WTC11 (cell line): ENCODE measurements around the gene CTCFL. TPM values are rescaled to one million over a fixed set of nuclear protein-coding genes. Genes with fewer than 3 reads are reported as not detected.

Experiments
- ATAC-seq: fragments of 200-7000 bp; cut with Tn5 transposase; 2 replicates; pipeline ENCODE4 v1.10.0; 2021; ENCODE audit warnings: mild to moderate bottlenecking, moderate library complexity
- CTCF ChIA-PET: fragments of 300-600 bp; sonication (Branson Sonifier 250); formaldehyde crosslinking; loops from one replicate; lab custom pipeline; 2021; ENCODE audit warnings: antibody characterized with exemption; lab: Charles Lee
- POLR2A ChIA-PET: fragments of 350-600 bp; sonication (Branson Sonifier 250); formaldehyde crosslinking; loops from one replicate; lab custom pipeline; 2021; ENCODE audit warnings: antibody characterized with exemption; lab: Charles Lee
- DNase-seq: peaks from one replicate; pipeline ENCODE4 v3.0.0; 2021; ENCODE audit warnings: low spot score
- H3K27ac Mint-ChIP-seq: 2 replicates; pipeline ENCODE4 v1.8.0; 2021; ENCODE audit warnings: mixed read lengths
- H3K27me3 Mint-ChIP-seq: 2 replicates; pipeline ENCODE4 v1.8.0; 2021; ENCODE audit warnings: low read depth, mild to moderate bottlenecking, moderate library complexity, mixed read lengths
- H3K36me3 Mint-ChIP-seq: 2 replicates; pipeline ENCODE4 v1.8.0; 2021; ENCODE audit warnings: mixed read lengths
- H3K4me1 Mint-ChIP-seq: 2 replicates; pipeline ENCODE4 v1.8.0; 2022; ENCODE audit warnings: mixed read lengths
- H3K4me3 Mint-ChIP-seq: 2 replicates; pipeline ENCODE4 v1.8.0; 2021; ENCODE audit warnings: mild to moderate bottlenecking, moderate library complexity, mixed read lengths
- H3K9me3 Mint-ChIP-seq: 2 replicates; pipeline ENCODE4 v1.8.0; 2021; ENCODE audit warnings: mixed read lengths
- ATF1 ChIP-seq: sonication (generic); formaldehyde crosslinking; IDR thresholded peaks from 2 replicates; pipeline ENCODE4 v1.8.1; 2023; ENCODE audit warnings: mild to moderate bottlenecking, moderate library complexity, missing genetic modification reagents
- ESRRA ChIP-seq: sonication (generic); formaldehyde crosslinking; IDR thresholded peaks from 2 replicates; pipeline ENCODE4 v1.8.1; 2022; ENCODE audit warnings: mild to moderate bottlenecking, missing genetic modification reagents, borderline replicate concordance
- IRF2 ChIP-seq: sonication (generic); formaldehyde crosslinking; IDR thresholded peaks from 2 replicates; pipeline ENCODE4 v1.8.0; 2022; ENCODE audit warnings: low read depth, missing genetic modification reagents, borderline replicate concordance
- SMAD4 ChIP-seq: sonication (generic); formaldehyde crosslinking; IDR thresholded peaks from 2 replicates; pipeline ENCODE4 v1.8.0; 2022; ENCODE audit warnings: mild to moderate bottlenecking, missing genetic modification reagents
- total RNA-seq: library from RNA; stranded (reverse); gene quantifications from 3 replicates; pipeline ENCODE4 v1.2.3, GENCODE V29; 2021
- TF ChIP-seq, protein P1 (sequence below): sonication (generic); formaldehyde crosslinking; IDR thresholded peaks from 2 replicates; pipeline ENCODE4 v1.8.0; 2022; ENCODE audit warnings: mild to moderate bottlenecking, missing genetic modification reagents
- TF ChIP-seq, protein P2 (sequence below): sonication (generic); formaldehyde crosslinking; IDR thresholded peaks from 2 replicates; pipeline ENCODE4 v1.8.1; 2022; ENCODE audit warnings: low read depth, mild to moderate bottlenecking, moderate library complexity, missing genetic modification reagents, borderline replicate concordance
- TF ChIP-seq, protein P3 (sequence below): fragments of 250-450 bp; sonication (Bioruptor Pico); conservative IDR thresholded peaks from 2 replicates; pipeline ENCODE4 v1.9.0; 2021; ENCODE audit warnings: mild to moderate bottlenecking
- TF ChIP-seq, protein P4 (sequence below): sonication (generic); formaldehyde crosslinking; IDR thresholded peaks from 2 replicates; pipeline ENCODE4 v1.8.0; 2023; ENCODE audit warnings: missing genetic modification reagents, mild to moderate bottlenecking, borderline replicate concordance
- TF ChIP-seq, protein P5 (sequence below): sonication (generic); formaldehyde crosslinking; IDR thresholded peaks from 2 replicates; pipeline ENCODE4 v1.8.0; 2022; ENCODE audit warnings: mild to moderate bottlenecking, missing genetic modification reagents

Gene CTCFL
- total RNA-seq, 1 experiment from 2014 or later: 0.70 TPM

DNA sequence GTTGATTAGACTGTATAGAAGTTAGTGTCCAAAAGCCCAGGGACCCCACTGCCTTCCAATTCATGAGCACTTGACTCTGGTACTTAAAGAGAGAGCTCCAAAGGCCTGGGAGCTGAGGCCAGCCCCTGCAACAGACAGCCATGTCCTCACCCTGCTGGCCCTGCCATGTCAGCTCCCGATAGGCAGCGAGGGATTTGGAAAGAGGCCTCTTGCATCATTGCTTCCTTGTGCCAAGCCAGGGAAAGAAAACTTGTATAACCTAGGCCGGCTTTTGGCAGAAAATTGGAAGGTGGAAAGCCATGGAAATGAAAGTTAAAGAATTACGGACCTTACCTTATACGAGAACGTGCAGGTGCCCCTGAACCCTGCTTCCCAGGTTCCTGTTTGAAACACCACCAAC is 27.5 kb upstream of the CTCFL start:
- no peak for TF ChIP-seq SMAD4
- Mint-ChIP-seq H3K9me3 (no peaks in the 10 kb centered on the region), H3K4me3 (no peak overlapping the region), H3K36me3 (no peaks in the 10 kb centered on the region), H3K27ac (no peak overlapping the region), H3K4me1 (peaks cover 9% of the 10 kb centered on the region), H3K27me3 (no peaks in the 10 kb centered on the region; the same call in 1 of the 2 replicates)
- ATAC-seq (no peak), DNase-seq (no peak)
- CTCF ChIA-PET: interaction anchor here (0.9 kb wide), 1 partner anchor 21 kb away, joined by 3 read pairs; no protein-coding TSS in a partner anchor
- POLR2A ChIA-PET: no interaction called here

DNA sequence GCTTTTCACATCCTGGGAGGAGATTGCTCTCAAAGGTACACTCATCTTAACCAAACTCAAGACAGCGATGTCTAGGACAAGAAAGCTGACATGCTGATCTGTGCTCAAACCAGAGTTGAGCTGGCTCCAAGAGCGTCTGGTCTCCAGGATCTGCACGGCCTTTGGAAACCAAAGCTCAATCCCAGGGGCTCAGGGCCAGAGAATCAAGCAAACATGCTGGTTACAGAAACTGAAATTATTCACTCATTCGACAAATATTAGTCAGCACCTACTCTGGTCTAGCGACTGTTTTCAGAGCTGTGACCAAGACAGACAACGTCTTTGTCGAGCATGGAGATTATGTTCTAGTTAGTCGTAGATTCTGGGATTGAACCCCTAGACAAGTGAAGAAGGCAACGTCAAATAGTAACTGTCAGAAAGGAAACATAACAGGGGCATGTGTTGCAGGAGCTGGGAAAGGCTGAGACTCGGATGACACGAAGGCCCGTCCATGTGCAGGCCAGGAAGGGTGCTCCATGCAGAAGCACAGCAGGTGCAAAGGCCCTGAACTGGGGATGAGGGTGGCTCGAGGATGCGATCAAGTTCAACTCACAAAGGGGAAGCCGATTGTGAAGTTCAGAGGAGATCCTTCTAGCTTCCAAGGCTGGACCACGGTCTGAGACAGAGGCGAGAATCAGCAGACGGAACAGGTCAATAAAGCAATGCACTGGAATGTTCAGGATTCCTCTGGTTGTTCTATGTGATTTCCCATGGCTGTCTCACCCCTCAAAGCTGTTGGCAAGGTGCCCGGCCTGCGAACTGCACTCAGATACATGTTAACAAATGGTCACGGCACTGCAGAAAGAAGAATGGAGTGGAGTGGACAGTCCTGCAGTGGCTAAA is 23.5 kb upstream of the CTCFL start:
- ATAC-seq (no peak), DNase-seq (no peak)
- Mint-ChIP-seq H3K27me3 (peaks cover 5% of the 10 kb centered on the region; the same call in 1 of the 2 replicates), H3K4me1 (peaks cover 11% of the 10 kb centered on the region), H3K9me3 (no peaks in the 10 kb centered on the region), H3K36me3 (no peaks in the 10 kb centered on the region), H3K27ac (no peak overlapping the region), H3K4me3 (no peak overlapping the region)
- TF ChIP-seq, protein P1, sequence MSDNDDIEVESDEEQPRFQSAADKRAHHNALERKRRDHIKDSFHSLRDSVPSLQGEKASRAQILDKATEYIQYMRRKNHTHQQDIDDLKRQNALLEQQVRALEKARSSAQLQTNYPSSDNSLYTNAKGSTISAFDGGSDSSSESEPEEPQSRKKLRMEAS (CRISPR knock-in tag): no peak
- TF ChIP-seq, protein P2, sequence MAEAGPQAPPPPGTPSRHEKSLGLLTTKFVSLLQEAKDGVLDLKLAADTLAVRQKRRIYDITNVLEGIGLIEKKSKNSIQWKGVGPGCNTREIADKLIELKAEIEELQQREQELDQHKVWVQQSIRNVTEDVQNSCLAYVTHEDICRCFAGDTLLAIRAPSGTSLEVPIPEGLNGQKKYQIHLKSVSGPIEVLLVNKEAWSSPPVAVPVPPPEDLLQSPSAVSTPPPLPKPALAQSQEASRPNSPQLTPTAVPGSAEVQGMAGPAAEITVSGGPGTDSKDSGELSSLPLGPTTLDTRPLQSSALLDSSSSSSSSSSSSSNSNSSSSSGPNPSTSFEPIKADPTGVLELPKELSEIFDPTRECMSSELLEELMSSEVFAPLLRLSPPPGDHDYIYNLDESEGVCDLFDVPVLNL: no peak
- TF ChIP-seq ATF1 (CRISPR knock-in tag) (no peak), ESRRA (CRISPR knock-in tag) (no peak), IRF2 (CRISPR knock-in tag) (no peak)
- TF ChIP-seq, protein P3, sequence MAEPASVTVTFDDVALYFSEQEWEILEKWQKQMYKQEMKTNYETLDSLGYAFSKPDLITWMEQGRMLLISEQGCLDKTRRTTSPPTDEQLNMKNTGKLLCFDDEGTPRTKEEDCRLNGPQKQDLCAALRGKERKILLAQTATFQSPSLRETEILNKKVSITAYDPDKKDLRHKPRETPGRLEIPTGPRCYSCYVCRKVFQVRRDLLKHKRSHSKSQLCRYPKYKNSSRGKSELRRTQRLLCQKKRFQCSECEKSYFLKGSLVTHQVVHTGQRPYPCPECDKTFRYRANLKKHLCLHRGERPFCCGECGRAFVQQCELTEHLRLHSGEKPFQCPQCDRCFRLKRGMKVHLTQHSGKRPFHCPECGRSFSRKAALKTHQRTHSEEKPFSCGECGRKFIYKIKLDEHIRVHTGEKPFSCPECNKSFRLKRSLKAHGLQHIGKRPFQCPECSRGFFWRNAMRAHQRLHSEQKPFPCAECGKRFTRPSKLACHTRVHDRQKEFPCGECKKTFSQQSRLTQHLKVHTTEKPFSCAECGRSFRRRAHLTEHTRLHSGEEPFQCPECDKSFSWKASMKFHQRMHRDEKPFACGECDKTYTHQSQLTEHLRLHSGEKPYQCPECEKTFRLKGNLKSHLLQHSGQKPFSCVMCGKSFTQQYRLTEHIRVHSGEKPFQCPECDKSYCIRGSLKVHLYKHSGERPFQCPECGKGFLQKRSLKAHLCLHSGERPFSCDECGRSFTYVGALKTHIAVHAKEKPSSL: no peak
- TF ChIP-seq, protein P4, sequence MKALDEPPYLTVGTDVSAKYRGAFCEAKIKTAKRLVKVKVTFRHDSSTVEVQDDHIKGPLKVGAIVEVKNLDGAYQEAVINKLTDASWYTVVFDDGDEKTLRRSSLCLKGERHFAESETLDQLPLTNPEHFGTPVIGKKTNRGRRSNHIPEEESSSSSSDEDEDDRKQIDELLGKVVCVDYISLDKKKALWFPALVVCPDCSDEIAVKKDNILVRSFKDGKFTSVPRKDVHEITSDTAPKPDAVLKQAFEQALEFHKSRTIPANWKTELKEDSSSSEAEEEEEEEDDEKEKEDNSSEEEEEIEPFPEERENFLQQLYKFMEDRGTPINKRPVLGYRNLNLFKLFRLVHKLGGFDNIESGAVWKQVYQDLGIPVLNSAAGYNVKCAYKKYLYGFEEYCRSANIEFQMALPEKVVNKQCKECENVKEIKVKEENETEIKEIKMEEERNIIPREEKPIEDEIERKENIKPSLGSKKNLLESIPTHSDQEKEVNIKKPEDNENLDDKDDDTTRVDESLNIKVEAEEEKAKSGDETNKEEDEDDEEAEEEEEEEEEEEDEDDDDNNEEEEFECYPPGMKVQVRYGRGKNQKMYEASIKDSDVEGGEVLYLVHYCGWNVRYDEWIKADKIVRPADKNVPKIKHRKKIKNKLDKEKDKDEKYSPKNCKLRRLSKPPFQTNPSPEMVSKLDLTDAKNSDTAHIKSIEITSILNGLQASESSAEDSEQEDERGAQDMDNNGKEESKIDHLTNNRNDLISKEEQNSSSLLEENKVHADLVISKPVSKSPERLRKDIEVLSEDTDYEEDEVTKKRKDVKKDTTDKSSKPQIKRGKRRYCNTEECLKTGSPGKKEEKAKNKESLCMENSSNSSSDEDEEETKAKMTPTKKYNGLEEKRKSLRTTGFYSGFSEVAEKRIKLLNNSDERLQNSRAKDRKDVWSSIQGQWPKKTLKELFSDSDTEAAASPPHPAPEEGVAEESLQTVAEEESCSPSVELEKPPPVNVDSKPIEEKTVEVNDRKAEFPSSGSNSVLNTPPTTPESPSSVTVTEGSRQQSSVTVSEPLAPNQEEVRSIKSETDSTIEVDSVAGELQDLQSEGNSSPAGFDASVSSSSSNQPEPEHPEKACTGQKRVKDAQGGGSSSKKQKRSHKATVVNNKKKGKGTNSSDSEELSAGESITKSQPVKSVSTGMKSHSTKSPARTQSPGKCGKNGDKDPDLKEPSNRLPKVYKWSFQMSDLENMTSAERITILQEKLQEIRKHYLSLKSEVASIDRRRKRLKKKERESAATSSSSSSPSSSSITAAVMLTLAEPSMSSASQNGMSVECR (CRISPR knock-in tag): no peak
- TF ChIP-seq, protein P5, sequence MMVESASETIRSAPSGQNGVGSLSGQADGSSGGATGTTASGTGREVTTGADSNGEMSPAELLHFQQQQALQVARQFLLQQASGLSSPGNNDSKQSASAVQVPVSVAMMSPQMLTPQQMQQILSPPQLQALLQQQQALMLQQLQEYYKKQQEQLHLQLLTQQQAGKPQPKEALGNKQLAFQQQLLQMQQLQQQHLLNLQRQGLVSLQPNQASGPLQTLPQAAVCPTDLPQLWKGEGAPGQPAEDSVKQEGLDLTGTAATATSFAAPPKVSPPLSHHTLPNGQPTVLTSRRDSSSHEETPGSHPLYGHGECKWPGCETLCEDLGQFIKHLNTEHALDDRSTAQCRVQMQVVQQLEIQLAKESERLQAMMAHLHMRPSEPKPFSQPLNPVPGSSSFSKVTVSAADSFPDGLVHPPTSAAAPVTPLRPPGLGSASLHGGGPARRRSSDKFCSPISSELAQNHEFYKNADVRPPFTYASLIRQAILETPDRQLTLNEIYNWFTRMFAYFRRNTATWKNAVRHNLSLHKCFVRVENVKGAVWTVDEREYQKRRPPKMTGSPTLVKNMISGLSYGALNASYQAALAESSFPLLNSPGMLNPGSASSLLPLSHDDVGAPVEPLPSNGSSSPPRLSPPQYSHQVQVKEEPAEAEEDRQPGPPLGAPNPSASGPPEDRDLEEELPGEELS (CRISPR knock-in tag): no peak
- ChIA-PET POLR2A (no interaction called here), CTCF (interaction anchor here (0.9 kb wide), 1 partner anchor 10 kb away, joined by 3 read pairs; no protein-coding TSS in a partner anchor)
